ENCODE measurements around the gene AFP. TPM values are rescaled to one million over a fixed set of nuclear protein-coding genes. Genes with fewer than 3 reads are reported as not detected.

Gene AFP
- total and polyA plus RNA-seq, 4 experiments from 2014 or later = not detected

- Histone ChIP-seq H3K27ac (ENCODE audit: low read depth, low read length) (no peak overlapping the region), H3K4me1 (ENCODE audit: insufficient read depth, low read length) (no peaks in the 10 kb centered on the region), H3K27me3 (ENCODE audit: insufficient read depth, low read length) (no peaks in the 10 kb centered on the region), H3K36me3 (ENCODE audit: insufficient read depth, low read length) (no peaks in the 10 kb centered on the region), H3K4me3 (ENCODE audit: low read length in 2 of 2) (no peak overlapping the region), H3K9me3 (ENCODE audit: control insufficient read depth in 1 of 2, low read length in 2 of 2) (no peaks in the 10 kb centered on the region)
- CTCF ChIA-PET (ENCODE audit: partially characterized antibody) = interaction anchor here (1.2 kb wide), 1 partner anchor 17 kb away, joined by 3 read pairs; no protein-coding TSS in a partner anchor
- POLR2A ChIA-PET (ENCODE audit: partially characterized antibody) = no interaction called here
- intact Hi-C loops (cut with micrococcal nuclease) = no loop called here
- Mint-ChIP-seq H3K27ac (no peak overlapping the region), H3K4me1 (no peaks in the 10 kb centered on the region), H3K27me3 (peaks cover 0 to 2% of the 10 kb centered on the region in 2 donors), H3K36me3 (no peaks in the 10 kb centered on the region), H3K4me3 (no peak overlapping the region), H3K9me3 (peaks cover 0 to 3% (median 0%) of the 10 kb centered on the region in 8 donors)
- no peak for DNase-seq
Measured at GRCh38 chr4:73408181-73408867, 27.7 kb upstream of the AFP start.

DNA sequence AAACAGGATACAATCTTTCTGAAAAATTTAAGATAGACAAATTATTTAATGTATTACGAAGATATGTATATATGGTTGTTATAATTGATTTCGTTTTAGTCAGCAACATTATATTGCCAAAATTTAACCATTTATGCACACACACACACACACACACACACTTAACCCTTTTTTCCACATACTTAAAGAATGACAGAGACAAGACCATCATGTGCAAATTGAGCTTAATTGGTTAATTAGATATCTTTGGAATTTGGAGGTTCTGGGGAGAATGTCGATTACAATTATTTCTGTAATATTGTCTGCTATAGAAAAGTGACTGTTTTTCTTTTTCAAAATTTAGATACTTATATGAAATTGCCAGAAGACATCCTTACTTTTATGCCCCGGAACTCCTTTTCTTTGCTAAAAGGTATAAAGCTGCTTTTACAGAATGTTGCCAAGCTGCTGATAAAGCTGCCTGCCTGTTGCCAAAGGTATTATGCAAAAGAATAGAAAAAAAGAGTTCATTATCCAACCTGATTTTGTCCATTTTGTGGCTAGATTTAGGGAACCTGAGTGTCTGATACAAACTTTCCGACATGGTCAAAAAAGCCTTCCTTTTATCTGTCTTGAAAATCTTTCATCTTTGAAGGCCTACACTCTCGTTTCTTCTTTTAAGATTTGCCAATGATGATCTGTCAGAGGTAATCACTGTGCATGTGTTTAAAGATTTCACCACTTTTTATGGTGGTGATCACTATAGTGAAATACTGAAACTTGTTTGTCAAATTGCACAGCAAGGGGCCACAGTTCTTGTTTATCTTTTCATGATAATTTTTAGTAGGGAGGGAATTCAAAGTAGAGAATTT, 26.8 kb upstream of the AFP start:
- H3K27ac ChIP-seq (ENCODE audit: low read depth, low read length) = no peak overlapping the region
- H3K36me3 Mint-ChIP-seq = no peaks in the 10 kb centered on the region
- no peaks in the 10 kb centered on the region for H3K4me1 ChIP-seq (ENCODE audit: insufficient read depth, low read length)
- H3K4me3 ChIP-seq (ENCODE audit: low read length in 2 of 2) = no peak overlapping the region
- POLR2A ChIA-PET (ENCODE audit: partially characterized antibody) = no interaction called here
- H3K9me3 Mint-ChIP-seq = peaks cover 0 to 3% (median 0%) of the 10 kb centered on the region in 8 donors
- no peaks in the 10 kb centered on the region for H3K36me3 ChIP-seq (ENCODE audit: insufficient read depth, low read length)
- H3K4me1 Mint-ChIP-seq = no peaks in the 10 kb centered on the region
- no peaks in the 10 kb centered on the region for H3K9me3 ChIP-seq (ENCODE audit: control insufficient read depth in 1 of 2, low read length in 2 of 2)
- peaks cover 0 to 2% of the 10 kb centered on the region in 2 donors for H3K27me3 Mint-ChIP-seq
- intact Hi-C loops (cut with micrococcal nuclease) = no loop called here
- DNase-seq = no peak
- no peak overlapping the region for H3K27ac Mint-ChIP-seq
- CTCF ChIA-PET (ENCODE audit: partially characterized antibody) = interaction anchor here (1.2 kb wide), 1 partner anchor 16 kb away, joined by 3 read pairs; no protein-coding TSS in a partner anchor
- no peak overlapping the region for H3K4me3 Mint-ChIP-seq
- H3K27me3 ChIP-seq (ENCODE audit: insufficient read depth, low read length) = no peaks in the 10 kb centered on the region

GRCh38 chr4:73409978-73410548, 26.0 kb upstream of the AFP start:
- H3K36me3 ChIP-seq (ENCODE audit: insufficient read depth, low read length) = no peaks in the 10 kb centered on the region
- H3K4me3 ChIP-seq (ENCODE audit: low read length in 2 of 2) = no peak overlapping the region
- H3K9me3 ChIP-seq (ENCODE audit: control insufficient read depth in 1 of 2, low read length in 2 of 2) = no peaks in the 10 kb centered on the region
- no peak overlapping the region for H3K27ac ChIP-seq (ENCODE audit: low read depth, low read length)
- ChIA-PET POLR2A (ENCODE audit: partially characterized antibody) (no interaction called here), CTCF (ENCODE audit: partially characterized antibody) (no interaction called here)
- Mint-ChIP-seq H3K4me1 (no peaks in the 10 kb centered on the region), H3K9me3 (peaks cover 0 to 3% (median 0%) of the 10 kb centered on the region in 8 donors), H3K4me3 (no peak overlapping the region), H3K27ac (no peak overlapping the region), H3K36me3 (no peaks in the 10 kb centered on the region), H3K27me3 (peaks cover 0 to 2% of the 10 kb centered on the region in 2 donors)
- intact Hi-C loops (cut with micrococcal nuclease) = no loop called here
- DNase-seq = no peak
- H3K4me1 ChIP-seq (ENCODE audit: insufficient read depth, low read length) = no peaks in the 10 kb centered on the region
- no peaks in the 10 kb centered on the region for H3K27me3 ChIP-seq (ENCODE audit: insufficient read depth, low read length)

DNA sequence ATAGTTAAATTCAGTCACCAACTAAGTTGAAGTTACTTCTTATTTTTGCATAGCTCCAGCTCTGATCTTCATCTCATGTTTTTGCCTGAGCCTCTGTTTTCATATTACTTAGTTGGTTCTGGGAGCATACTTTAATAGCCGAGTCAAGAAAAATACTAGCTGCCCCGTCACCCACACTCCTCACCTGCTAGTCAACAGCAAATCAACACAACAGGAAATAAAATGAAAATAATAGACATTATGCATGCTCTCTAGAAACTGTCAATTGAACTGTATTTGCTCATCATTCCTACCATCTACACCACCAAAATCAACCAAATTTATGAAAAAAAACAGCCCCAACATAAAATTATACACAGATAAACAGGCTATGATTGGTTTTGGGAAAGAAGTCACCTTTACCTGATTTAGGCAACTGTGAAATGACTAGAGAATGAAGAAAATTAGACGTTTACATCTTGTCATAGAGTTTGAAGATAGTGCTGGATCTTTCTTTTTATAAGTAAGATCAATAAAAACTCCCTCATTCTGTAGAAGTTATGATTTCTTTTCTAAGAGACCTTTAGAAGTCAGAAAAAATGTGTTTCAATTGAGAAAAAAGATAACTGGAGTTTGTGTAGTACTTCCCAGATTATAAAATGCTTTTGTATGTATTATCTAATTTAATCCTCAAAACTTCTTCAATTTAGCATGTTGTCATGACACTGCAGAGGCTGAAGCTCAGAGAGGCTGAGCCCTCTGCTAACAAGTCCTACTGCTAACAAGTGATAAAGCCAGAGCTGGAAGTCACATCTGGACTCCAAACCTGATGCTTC, 24.9 kb upstream of the AFP start:
- H3K9me3 Mint-ChIP-seq = peaks cover 0 to 3% (median 0%) of the 10 kb centered on the region in 8 donors
- H3K4me1 Mint-ChIP-seq = no peaks in the 10 kb centered on the region
- no peaks in the 10 kb centered on the region for H3K36me3 Mint-ChIP-seq
- H3K4me3 ChIP-seq (ENCODE audit: low read length in 2 of 2) = no peak overlapping the region
- H3K27me3 ChIP-seq (ENCODE audit: insufficient read depth, low read length) = no peaks in the 10 kb centered on the region
- no peak overlapping the region for H3K4me3 Mint-ChIP-seq
- intact Hi-C loops (cut with micrococcal nuclease) = no loop called here
- no peaks in the 10 kb centered on the region for H3K4me1 ChIP-seq (ENCODE audit: insufficient read depth, low read length)
- H3K9me3 ChIP-seq (ENCODE audit: control insufficient read depth in 1 of 2, low read length in 2 of 2) = no peaks in the 10 kb centered on the region
- no peaks in the 10 kb centered on the region for H3K36me3 ChIP-seq (ENCODE audit: insufficient read depth, low read length)
- peaks cover 0 to 2% of the 10 kb centered on the region in 2 donors for H3K27me3 Mint-ChIP-seq
- no peak overlapping the region for H3K27ac ChIP-seq (ENCODE audit: low read depth, low read length)
- H3K27ac Mint-ChIP-seq = no peak overlapping the region
- ChIA-PET POLR2A (ENCODE audit: partially characterized antibody) (no interaction called here), CTCF (ENCODE audit: partially characterized antibody) (no interaction called here)
- no peak for DNase-seq

DNA sequence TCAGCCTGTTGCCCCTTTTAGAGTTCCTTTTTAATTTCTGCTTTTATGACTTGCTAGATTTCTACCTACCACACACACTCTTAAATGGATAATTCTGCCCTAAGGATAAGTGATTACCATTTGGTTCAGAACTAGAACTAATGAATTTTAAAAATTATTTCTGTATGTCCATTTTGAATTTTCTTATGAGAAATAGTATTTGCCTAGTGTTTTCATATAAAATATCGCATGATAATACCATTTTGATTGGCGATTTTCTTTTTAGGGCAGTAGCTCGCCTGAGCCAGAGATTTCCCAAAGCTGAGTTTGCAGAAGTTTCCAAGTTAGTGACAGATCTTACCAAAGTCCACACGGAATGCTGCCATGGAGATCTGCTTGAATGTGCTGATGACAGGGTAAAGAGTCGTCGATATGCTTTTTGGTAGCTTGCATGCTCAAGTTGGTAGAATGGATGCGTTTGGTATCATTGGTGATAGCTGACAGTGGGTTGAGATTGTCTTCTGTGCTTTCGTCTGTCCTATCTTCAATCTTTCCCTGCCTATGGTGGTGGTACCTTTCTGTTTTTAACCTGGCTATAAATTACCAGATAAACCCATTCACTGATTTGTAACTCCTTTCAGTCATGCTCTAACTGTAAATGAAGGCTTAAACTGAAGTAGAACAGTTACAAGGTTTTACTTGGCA, 24.1 kb upstream of the AFP start:
- POLR2A ChIA-PET (ENCODE audit: partially characterized antibody) = no interaction called here
- Mint-ChIP-seq H3K27ac (no peak overlapping the region), H3K4me3 (no peak overlapping the region), H3K9me3 (peaks cover 0 to 3% (median 0%) of the 10 kb centered on the region in 8 donors), H3K4me1 (no peaks in the 10 kb centered on the region), H3K36me3 (no peaks in the 10 kb centered on the region), H3K27me3 (peaks cover 0 to 2% of the 10 kb centered on the region in 2 donors)
- CTCF ChIA-PET (ENCODE audit: partially characterized antibody) = no interaction called here
- Histone ChIP-seq H3K4me1 (ENCODE audit: insufficient read depth, low read length) (no peaks in the 10 kb centered on the region), H3K4me3 (ENCODE audit: low read length in 2 of 2) (no peak overlapping the region), H3K36me3 (ENCODE audit: insufficient read depth, low read length) (no peaks in the 10 kb centered on the region), H3K9me3 (ENCODE audit: control insufficient read depth in 1 of 2, low read length in 2 of 2) (no peaks in the 10 kb centered on the region), H3K27ac (ENCODE audit: low read depth, low read length) (no peak overlapping the region), H3K27me3 (ENCODE audit: insufficient read depth, low read length) (no peaks in the 10 kb centered on the region)
- intact Hi-C loops (cut with micrococcal nuclease) = no loop called here
- DNase-seq = no peak

DNA sequence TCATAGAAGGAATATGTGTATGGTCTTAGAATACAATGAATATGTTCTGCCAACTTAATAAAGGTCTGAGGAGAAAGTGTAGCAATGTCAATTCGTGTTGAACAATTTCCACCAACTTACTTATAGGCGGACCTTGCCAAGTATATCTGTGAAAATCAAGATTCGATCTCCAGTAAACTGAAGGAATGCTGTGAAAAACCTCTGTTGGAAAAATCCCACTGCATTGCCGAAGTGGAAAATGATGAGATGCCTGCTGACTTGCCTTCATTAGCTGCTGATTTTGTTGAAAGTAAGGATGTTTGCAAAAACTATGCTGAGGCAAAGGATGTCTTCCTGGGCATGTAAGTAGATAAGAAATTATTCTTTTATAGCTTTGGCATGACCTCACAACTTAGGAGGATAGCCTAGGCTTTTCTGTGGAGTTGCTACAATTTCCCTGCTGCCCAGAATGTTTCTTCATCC, 22.7 kb upstream of the AFP start:
- H3K36me3 ChIP-seq (ENCODE audit: insufficient read depth, low read length) = no peaks in the 10 kb centered on the region
- intact Hi-C loops (cut with micrococcal nuclease) = no loop called here
- DNase-seq = no peak
- H3K4me3 ChIP-seq (ENCODE audit: low read length in 2 of 2) = no peak overlapping the region
- H3K27ac Mint-ChIP-seq = no peak overlapping the region
- H3K4me1 ChIP-seq (ENCODE audit: insufficient read depth, low read length) = no peaks in the 10 kb centered on the region
- no peaks in the 10 kb centered on the region for H3K4me1 Mint-ChIP-seq
- CTCF ChIA-PET (ENCODE audit: partially characterized antibody) = no interaction called here
- H3K36me3 Mint-ChIP-seq = no peaks in the 10 kb centered on the region
- peaks cover 0 to 2% of the 10 kb centered on the region in 2 donors for H3K27me3 Mint-ChIP-seq
- no peaks in the 10 kb centered on the region for H3K9me3 Mint-ChIP-seq
- POLR2A ChIA-PET (ENCODE audit: partially characterized antibody) = no interaction called here
- H3K4me3 Mint-ChIP-seq = no peak overlapping the region
- no peaks in the 10 kb centered on the region for H3K9me3 ChIP-seq (ENCODE audit: control insufficient read depth in 1 of 2, low read length in 2 of 2)
- H3K27ac ChIP-seq (ENCODE audit: low read depth, low read length) = no peak overlapping the region
- no peaks in the 10 kb centered on the region for H3K27me3 ChIP-seq (ENCODE audit: insufficient read depth, low read length)
